ENCODE results near the gene ABCB4. TPM values are rescaled to one million over a fixed set of nuclear protein-coding genes. Genes with fewer than 3 reads are reported as not detected.
"Not testable (repeated sequence)": the region's sequence is repeated elsewhere in the genome, so short reads cannot be mapped to it uniquely, and the experiment has no call there.

Gene ABCB4
- total RNA-seq, 1 donor: under 0.01 TPM

DNA sequence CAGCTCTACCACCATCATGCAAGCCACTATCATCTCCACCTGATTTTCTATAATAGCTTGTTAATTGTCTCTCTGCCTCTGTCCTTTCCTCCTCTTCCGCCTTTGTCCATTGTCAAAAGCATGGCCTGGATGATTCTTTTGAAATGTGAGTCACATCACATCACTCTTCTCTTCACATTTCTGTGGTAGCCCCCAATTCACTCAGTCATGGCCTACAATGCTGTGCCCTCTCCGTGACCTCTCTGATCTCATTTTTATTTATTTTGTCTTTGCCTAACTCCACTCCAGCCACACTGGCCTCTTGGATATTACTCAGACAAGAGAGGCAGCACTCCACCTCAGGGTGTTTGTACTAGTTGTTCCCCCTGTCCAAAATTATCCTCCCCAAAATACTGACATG is 4.9 kb upstream of the ABCB4 start:
- no peak overlapping the region for H3K4me3 ChIP-seq (ENCODE audit: low read depth, low read length)
- TF ChIP-seq, protein P1, sequence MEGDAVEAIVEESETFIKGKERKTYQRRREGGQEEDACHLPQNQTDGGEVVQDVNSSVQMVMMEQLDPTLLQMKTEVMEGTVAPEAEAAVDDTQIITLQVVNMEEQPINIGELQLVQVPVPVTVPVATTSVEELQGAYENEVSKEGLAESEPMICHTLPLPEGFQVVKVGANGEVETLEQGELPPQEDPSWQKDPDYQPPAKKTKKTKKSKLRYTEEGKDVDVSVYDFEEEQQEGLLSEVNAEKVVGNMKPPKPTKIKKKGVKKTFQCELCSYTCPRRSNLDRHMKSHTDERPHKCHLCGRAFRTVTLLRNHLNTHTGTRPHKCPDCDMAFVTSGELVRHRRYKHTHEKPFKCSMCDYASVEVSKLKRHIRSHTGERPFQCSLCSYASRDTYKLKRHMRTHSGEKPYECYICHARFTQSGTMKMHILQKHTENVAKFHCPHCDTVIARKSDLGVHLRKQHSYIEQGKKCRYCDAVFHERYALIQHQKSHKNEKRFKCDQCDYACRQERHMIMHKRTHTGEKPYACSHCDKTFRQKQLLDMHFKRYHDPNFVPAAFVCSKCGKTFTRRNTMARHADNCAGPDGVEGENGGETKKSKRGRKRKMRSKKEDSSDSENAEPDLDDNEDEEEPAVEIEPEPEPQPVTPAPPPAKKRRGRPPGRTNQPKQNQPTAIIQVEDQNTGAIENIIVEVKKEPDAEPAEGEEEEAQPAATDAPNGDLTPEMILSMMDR (IDR thresholded peaks at IDR 0.05; ENCODE audit: insufficient read depth, low read depth, low read length): no peak
- no peak for DNase-seq (ENCODE audit: low read depth)

DNA sequence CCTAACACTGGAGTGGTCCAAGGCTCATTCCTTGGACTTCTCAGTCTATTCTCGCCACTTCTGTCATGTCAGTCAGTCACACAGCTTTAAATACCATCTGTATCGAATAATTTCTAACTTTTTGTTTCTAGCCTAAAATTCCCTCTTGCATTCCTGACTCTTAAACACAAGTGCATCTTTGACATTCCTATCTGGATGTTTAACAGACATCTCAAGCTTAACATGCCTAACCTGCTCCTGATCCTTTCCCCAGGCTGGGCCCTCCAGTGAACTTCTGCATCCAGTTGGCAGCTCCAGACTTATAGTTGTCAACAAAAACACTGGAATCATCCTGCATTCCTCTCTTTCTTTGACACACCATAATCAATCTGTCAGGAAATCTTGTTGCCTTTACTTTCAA is 4.5 kb upstream of the ABCB4 start:
- TF ChIP-seq, protein P1 (IDR thresholded peaks at IDR 0.05; ENCODE audit: insufficient read depth, low read depth, low read length): no peak
- H3K4me3 ChIP-seq (ENCODE audit: low read depth, low read length): no peak overlapping the region
- no peak for DNase-seq (ENCODE audit: low read depth)

DNA sequence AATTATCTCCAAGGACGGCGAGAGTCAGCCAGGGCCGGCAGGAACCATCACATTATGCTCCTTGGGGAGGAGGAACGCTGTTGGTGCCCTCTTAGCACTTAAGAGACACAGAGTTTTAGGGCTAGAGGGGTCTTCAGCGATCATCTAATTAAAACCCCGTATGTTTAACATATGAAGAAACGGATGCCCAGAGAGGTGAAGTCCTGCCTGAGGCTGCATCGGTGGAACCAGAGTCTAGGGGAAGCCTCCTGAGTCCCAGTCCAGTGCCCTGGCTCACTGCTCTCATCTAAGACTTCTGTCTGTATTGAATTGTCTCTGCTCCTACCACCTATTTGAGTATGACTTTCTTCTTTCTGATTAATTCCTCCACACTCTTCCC is 688 bp upstream of the ABCB4 start:
- no peak for DNase-seq (ENCODE audit: low read depth)
- TF ChIP-seq, protein P1 (IDR thresholded peaks at IDR 0.05; ENCODE audit: insufficient read depth, low read depth, low read length): no peak
- no peak overlapping the region for H3K4me3 ChIP-seq (ENCODE audit: low read depth, low read length)

DNA sequence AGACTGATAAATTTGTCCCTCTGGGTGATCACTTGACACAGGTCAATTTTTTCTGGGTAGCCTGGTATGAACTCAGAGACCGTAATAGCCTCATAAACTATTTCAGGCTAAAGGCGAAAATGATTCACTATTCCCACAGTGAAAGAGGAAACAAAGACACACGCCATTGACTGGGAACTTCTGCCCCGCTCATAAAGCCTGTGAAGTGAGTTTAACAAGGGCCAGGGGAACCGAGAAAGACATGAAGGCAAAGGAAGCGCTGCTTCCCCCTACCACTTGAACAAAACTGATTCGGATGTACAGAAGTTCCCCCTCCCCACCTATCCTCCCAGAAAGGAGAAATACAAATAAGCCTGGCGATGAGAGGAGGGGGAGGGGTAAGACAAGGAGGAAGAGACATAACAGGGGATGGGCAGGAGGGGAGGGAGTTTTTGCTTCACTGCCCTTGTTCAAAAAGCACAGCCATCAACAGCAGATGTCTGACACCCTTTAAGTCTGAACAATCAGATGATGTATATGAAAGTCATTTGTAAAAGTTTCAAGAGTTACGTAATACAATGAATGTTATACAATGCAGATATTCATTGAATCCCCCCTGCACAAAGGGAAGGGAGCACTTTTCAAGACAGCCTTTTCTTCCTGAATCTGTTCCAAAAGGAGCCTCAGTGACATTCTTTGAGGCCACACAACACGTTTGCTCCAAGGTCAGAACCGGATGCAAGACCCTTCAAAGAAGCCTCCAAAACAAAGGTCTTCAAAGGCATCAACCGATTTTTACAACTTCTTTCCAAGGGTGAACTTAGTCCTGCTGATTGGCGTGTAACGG is 734 bp downstream of the ABCB4 start:
- TF ChIP-seq, protein P1 (IDR thresholded peaks at IDR 0.05; ENCODE audit: insufficient read depth, low read depth, low read length): no peak
- H3K4me3 ChIP-seq (ENCODE audit: low read depth, low read length): no peak overlapping the region

DNA sequence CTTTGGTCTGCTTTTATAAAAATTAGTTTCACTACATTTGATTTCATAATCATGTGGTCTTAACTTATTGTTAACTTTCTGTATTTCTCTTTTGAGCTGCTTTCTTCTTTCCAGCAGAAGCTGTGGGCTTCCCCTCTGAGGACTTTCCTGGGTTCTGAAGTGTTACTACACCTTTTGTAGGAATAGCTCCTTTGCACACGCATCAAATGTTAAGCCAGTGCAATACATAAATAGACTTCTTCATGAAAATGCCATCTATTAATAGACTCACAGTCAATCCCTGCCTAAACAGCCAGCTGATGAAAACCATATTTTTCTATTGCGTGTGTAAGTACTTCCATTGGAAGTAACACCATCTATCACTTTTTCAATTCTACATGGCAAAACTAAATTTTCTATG is 1.5 kb downstream of the ABCB4 start:
- no peak for DNase-seq (ENCODE audit: low read depth)
- TF ChIP-seq, protein P1 (IDR thresholded peaks at IDR 0.05; ENCODE audit: insufficient read depth, low read depth, low read length): no peak
- no peak overlapping the region for H3K4me3 ChIP-seq (ENCODE audit: low read depth, low read length)

More for the DNA sequence above, 734 bp downstream of the ABCB4 start:
- peak; percentile 3 for DNase-seq (ENCODE audit: low read depth)

DNA sequence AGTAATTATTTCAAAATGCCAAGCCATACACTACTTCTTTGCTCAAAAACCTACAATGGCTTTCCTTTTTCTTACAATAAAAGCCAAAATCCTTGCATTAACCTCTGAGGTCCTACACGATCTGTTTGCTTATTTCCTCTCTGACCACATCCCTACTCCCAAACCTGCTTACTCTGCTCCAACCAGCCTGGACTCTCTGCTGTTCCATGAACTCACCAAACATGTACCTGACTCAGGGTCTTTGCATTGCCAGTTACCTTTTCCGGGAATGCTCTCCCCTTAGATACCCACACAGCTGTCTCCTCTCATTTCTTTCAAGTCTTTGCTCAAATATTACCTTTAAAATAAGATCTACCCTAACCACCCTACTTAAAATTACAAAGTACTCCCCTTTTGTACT is 2.3 kb downstream of the ABCB4 start:
- no peak for DNase-seq (ENCODE audit: low read depth)
- TF ChIP-seq, protein P1 (IDR thresholded peaks at IDR 0.05; ENCODE audit: insufficient read depth, low read depth, low read length): no peak
- no peak overlapping the region for H3K4me3 ChIP-seq (ENCODE audit: low read depth, low read length)

DNA sequence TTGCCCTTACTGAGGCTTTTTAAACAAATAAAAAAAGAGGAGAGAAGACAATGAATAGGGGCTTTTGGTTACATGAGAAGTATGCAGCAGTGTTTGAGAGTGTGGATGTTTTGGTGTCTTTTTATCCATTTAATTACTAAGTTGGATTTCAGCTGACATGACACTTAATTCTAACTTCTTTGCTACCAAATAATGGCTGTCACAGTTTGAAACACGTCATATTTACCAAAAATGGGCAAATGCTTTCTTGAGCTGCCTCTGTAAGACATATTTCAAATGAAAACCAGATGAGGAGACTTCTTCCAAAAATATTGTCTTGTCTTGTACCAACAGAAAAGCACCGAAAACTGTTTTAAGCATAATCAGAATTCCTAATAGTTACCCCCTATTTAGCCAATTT is 4.0 kb downstream of the ABCB4 start:
- no peak overlapping the region for H3K4me3 ChIP-seq (ENCODE audit: low read depth, low read length)
- TF ChIP-seq, protein P1 (IDR thresholded peaks at IDR 0.05; ENCODE audit: insufficient read depth, low read depth, low read length): no peak
- no peak for DNase-seq (ENCODE audit: low read depth)

DNA sequence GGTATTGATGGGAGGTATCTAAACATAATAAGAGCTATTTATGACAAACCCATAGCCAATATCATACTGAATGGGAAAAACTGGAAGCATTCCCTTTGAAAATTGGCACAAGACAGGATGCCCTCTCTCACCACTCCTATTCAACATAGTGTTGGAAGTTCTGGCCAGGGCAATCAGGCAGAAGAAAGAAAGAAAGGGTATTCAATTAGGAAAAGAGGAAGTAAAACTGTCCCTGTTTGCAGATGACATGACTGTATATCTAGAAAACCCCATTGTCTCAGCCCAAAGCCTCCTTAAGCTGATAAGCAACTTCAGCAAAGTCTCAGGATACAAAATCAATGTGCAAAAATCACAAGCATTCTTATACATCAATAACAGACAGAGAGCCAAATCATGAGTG is 6.3 kb downstream of the ABCB4 start:
- not testable (repeated sequence) for DNase-seq (ENCODE audit: low read depth); H3K4me3 ChIP-seq (ENCODE audit: low read depth, low read length)

DNA sequence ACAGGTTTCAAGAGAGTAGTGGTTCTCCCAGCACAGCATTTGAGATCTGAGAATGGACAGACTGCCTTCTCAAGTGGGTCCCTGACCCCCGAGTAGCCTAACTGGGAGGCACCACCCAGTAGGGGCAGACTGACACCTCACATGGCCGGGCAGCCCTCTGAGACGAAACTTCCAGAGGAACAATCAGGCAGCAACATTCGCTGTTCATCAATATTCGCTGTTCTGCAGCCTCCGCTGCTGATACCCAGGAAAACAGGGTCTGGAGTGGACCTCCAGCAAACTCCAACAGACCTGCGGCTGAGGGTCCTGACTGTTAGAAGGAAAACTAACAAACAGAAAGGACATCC is 10.0 kb downstream of the ABCB4 start:
- not testable (repeated sequence) for DNase-seq (ENCODE audit: low read depth); H3K4me3 ChIP-seq (ENCODE audit: low read depth, low read length)

DNA sequence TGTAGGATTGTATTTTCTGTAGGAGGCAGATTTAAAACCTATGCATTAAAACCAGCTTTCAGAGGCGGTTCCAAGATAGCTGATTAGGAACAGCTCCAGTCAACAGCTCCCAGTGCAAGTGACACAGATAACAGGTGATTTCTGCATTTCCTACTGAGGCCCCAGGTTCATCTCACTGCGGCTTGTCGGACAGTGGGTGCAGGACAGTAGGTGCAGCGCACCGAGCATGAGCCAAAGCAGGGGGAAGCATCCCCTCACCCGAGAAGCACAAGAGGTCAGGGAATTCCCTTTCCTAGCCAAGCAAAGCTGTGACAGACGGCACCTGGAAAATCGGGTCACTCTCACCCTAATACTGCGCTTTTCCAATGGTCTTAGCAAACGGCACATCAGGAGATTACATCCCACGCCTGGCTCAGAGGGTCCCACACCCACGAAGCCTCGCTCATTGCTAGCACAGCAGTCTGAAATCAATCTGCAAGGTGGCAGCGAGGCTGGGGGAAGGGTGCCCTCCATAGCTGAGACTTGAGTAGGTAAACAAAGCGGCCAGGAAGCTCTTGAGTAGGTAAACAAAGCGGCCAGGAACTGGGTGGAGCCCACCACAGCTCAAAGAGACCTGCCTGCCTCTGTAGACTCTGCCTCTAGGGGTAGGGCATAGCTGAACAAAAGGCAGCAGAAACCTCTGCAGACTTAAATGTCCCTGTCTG is 10.5 kb downstream of the ABCB4 start:
- H3K4me3 ChIP-seq (ENCODE audit: low read depth, low read length); DNase-seq (ENCODE audit: low read depth): not testable (repeated sequence)

Measured in fibroblast of villous mesenchyme (primary cell).